ENCODE results near the gene MAPRE2.

- TF ChIP-seq CTCF (IDR thresholded peaks at IDR 0.05), result no peak
- TF ChIP-seq POLR2A (IDR thresholded peaks at IDR 0.05), result no peak
- no peak for TF ChIP-seq POLR2AphosphoS5 (IDR thresholded peaks at IDR 0.05)
These were observed 81.5 kb downstream of the MAPRE2 start for GRCh38 chr18:35122586-35123224.
